ENCODE data around the gene MYH9.

The MYH9 gene

DNA sequence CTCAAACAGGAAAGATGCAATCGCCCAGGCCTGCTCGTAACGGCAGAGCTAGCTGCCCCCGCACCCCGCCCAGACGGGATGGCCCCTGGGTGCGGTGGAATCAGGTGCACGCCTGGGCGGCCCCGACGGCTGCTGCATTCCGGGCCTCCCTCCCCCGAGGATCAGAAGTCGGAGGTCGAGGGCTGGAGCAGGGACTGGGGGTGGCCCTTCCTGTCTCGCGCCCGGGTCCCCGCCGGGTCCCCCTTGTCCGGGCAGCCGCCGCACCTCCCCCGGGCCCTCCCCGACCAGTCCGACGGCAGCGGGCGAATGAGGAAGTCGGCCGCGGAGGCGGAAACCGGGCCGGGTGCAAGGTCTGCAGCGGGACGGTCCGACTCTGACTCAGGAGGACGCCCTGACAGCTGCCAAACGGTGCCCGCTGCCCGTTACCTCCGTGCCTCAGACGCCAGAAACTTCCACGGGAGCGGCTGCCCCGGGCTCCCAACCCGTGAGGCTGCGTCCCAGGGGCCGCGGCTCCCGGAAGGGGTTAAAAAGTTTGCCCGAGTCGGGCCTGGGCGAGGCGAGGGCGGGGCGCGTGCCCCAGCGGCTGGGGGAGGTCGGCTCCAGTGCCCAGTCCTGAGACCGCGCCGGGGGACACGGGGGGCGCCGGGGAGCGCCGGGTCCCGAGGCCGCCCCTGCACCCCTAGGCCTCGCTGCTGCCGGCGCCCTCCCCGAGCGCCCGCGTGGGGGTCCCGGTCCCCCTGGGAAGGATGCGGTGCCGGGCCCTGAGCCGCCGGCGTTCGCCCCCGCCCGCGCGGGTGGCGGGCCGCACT, 663 bp downstream of the MYH9 start:
- in situ Hi-C loops (cut with MboI; ENCODE audit: low sequenced_read_pairs), result no loop called here

DNA sequence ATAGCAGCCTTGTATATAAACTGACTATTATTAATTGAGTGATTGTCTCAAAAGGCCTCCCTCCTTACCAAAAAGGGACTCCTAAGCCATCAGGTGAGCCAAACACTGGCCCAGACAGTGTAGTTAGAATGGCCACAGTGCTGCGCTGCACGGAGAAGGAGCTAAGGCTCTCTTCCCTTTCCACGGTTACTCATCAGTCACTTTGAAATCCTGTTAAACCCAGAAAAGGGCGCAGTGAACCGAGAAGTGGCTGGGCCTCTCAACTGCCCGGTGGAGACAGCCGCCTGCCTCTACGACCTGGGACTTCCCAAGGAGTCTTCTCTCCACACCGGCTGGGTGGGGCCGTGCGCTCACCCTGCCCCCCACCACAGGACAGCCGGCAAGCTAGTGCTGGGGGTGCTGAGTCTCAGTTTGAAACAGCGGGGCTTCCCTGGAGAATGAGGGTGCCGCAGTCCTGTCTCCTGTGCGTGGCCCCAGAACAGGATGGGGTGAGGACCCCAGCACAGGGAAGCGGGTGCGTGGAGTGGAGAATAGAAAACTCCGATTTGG, 1.3 kb downstream of the MYH9 start:
- in situ Hi-C loops (cut with MboI; ENCODE audit: low sequenced_read_pairs), result no loop called here

DNA sequence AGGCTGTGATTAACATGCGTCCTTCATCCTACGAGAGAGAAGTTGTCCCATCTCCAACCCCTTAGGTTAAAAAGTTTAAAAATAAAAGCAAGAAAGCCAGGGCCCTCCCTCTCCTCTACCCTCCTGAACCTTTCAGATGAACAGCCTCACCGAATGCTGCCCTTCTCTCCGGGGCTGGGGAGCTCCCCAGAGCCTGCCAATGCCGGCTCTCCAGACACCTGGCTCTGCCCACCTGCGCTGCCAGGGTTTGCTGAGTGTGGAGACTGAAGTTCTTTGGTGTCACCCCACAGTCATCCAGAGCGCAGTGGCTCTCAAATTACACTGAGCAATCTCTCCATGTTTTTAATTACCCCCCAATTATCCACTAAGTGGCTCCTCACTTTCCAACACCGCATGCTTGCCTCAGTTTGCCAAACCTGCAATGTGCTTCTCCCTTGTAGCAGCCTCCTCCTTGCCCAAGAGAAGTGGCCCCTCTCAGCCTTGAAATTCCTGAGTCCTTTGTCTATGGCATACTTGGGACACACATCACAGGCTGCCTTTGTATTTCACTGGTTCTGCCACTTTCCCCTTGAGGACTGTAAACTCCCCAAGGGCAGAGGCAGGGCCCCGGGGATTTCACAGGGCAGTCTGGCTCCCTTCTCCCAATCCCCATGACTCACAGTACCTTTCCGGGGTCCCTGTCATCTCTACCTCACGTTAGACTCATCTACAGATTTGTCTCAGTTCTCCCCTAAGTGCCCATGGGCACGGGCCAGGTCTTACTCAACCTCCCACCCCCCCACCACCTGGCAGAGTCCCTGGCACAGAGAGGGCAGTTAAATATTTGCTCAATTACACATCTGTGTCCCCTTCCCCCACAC, 2.0 kb downstream of the MYH9 start:
- in situ Hi-C loops (cut with MboI; ENCODE audit: low sequenced_read_pairs), result no loop called here

DNA sequence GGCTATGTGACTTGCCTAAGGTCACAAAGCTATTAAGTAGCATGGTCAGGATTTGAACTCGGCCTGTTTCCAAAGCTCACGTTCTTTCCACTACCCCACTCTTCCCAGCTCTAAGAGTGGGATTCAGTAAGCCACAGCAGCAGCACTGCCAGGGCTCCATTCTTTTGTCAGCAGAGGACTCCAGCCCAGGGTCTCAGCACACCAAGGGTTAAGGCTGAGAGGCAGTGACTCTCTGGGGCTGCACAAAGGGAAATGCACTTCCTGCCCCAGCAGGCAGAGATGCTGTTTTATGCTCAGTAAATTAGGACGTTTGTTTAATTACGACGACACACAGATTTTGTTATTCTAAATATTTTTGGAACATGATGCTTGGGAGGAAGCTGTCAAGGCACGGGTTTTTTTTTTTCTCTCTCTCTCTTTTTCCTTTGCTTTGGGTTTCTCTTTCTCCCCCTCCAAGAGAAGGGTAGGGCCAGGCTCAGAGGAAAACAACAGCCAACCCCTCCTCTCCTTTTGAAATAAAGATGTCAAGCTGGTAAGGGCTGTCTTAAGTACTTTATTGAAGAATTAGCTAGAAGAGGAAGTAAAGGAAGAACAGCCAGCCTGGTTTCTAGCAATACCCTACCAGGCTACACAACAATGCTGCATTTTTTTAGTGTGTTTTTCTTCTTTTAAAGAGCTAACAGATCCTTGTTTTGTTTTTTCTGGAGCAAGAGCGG, 2.8 kb downstream of the MYH9 start:
- in situ Hi-C loops (cut with MboI; ENCODE audit: low sequenced_read_pairs), result no loop called here

DNA sequence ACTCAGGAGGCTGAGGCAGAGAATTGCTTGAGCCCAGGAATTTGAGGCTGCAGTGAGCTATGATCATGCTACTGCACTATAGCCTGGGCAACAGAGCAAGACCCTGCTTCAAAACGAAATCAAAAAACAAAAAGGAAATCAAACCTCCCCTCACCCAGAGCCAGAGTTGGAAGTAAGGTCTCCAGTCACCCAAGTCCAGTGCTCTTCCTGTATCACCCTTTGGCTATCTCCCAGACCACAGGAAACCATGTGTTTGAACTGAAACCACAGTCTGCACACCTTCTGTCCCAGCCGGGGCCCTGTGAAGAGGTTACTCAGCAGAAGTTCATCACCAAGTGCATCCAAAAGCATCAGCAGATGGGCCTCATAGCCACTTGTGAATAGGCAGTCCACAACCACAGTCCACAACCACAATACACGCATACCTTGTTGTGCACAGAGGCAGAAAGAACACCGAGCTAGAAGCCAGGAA, 4.6 kb downstream of the MYH9 start:
- in situ Hi-C loops (cut with MboI; ENCODE audit: low sequenced_read_pairs), result no loop called here

DNA sequence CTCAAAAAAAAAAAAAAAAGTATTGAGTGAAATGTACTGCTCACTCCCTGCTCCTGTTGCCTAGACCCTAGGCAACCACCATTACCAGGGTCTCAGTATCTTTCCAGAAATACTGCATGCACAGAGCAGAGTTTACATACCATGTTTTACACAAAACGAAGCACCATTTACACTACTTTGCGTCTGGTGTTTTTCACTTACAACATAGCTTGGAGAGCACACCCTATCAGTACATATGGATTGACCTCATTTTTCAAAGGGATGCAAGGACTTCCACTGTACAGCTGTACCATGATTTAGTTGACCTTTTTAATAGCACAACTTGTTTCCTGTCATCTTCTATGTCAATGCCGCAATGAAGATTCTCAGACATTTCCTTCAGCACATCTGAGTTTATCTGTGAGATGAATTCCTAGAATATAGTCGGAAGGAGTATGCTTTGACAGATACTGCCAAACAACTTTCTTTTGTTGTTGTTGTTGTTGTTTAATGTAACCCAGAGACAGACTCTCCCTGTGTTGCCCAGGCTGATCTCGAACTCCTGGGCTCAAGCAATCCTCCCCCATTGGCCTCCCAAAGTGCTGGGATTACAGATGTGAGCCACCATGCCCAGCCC, 6.1 kb downstream of the MYH9 start:
- in situ Hi-C loops (cut with MboI; ENCODE audit: low sequenced_read_pairs), result no loop called here

DNA sequence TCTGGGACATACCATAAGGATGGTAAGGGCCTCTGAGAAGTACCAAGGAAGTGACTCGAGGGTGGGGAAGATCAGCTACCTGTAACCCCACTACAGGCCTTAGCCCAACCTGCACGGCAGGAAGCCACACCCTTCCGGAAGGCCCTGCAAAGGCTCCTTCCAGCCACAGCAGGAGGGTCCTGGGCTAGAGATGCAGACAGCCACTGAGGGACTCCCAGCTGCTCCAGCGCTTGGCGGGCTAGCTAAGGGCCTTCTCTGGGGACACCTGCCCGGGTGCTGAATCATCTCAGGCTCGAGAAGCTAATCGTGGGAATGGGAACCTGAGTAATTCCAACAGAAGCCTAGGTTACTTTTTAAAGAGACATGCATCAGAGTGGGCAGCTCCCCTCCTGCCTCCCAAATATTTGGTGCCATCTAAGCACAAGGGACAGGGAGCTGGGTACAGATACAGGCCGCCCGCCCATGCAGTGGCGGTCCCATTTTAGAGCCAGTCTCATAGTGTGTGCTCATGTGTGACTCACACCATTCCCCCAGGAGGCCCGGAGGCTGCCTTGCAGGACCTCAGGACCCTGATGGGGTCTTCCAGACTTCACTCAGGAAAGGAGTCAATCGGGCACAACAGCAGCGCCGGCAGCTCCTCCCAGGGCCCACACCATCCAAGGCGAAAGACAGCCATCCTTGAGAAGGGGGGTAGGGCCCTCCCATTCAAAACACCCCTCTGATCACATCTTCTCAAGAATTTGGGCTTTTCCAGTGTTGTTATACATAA, 8.0 kb downstream of the MYH9 start:
- in situ Hi-C loops (cut with MboI; ENCODE audit: low sequenced_read_pairs), result no loop called here

DNA sequence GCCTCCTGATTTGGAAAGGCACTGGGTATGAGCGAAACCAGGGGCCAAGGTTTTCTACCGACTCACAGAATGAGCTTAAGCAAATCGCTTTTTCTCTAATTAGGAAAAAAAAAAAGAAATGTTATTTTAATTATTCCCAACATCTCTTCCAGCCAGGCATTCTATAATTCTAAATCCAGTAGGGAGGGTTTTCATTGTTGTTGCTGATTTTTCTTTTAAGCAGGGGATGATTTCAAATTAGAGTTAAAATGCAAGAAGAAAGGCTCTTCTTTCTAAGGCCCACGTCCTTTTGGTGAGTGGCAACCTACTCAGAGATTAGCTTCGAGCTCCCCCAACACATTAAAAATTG, 8.9 kb downstream of the MYH9 start:
- in situ Hi-C loops (cut with MboI; ENCODE audit: low sequenced_read_pairs), result no loop called here

DNA sequence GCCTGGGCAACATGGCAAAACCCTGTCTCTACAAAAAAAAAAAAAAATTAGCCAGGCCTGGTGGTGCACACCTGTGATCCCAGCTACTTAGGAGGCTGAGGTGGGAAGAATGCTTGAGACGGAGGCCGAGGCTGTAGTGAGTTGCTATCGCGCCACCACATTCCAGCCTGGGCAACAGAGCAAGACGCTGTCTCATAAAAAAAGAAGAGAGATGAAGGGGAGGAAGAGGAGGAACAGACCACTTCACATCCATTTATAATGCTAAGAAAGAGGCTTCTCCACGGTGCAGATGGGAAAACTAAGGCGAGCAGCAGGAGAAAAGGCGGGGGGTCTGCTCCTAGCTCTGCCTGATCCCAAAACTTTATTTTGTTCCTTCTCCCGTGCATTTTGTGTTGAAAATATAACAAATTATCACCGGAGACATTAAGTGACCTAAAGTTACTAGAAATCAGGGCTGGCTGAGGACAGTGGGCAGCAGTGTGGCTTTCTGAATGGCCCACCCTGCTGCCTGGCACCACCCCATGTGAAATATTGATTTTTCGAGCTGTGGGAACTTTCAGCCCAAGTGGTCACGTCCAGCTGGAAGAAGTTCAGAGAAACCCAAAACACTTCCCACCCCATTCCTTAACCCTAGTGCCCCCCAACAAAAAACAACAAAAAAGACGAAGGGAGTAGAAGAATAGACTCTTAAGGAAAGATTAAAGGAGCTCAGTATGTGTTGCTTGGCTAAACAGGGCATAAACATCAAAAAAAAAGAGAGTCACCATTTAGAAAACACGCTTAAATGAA, 9.5 kb downstream of the MYH9 start:
- in situ Hi-C loops (cut with MboI; ENCODE audit: low sequenced_read_pairs), result no loop called here

DNA sequence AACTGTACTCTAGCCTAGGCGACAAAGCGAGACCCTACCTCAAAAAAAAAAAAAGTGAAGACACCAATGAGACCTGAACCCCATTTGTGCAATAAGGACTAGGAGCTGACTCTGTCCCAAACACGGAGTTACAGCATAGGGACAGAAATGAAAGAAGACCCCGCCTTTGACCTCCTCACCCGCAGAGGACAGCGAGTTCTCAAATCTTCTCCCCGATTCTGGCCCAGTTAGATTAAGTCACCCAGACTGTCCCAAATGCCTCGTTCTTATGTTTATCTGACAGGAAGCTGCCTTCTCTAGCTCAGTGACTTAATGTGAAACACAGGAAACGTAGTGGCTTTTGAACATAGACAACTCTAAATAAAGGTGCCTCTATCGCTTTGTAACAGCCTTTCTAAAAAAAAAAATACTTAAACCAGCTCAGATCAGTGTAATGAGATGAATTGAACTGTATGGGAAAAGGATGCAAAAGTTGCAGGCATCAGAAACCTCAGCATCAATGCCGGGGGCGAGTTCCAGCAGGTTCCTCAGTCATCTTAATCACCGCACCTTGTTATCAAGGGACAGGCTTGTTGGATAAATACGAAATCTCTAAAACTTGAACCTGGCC, 10.6 kb downstream of the MYH9 start:
- in situ Hi-C loops (cut with MboI; ENCODE audit: low sequenced_read_pairs), result no loop called here

DNA sequence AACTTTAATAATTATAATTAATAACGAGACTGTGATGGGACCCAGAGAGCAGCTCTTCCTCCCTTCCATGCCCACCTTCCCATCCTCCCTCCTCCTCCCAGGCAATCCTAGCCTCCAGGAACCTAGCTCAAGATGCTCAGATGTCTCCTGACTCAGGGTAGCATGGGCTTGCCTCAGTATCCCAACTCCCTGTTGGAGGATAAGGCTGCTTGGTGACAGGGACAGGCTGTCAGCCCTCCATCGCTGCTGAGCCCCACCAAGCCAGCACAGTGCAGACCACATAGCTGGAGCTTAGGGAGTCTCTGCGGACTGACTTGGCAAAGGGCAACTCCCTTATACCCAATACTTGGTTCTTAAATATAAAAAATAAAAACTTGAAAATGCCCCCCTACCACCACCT, 11.5 kb downstream of the MYH9 start:
- in situ Hi-C loops (cut with MboI; ENCODE audit: low sequenced_read_pairs), result no loop called here

DNA sequence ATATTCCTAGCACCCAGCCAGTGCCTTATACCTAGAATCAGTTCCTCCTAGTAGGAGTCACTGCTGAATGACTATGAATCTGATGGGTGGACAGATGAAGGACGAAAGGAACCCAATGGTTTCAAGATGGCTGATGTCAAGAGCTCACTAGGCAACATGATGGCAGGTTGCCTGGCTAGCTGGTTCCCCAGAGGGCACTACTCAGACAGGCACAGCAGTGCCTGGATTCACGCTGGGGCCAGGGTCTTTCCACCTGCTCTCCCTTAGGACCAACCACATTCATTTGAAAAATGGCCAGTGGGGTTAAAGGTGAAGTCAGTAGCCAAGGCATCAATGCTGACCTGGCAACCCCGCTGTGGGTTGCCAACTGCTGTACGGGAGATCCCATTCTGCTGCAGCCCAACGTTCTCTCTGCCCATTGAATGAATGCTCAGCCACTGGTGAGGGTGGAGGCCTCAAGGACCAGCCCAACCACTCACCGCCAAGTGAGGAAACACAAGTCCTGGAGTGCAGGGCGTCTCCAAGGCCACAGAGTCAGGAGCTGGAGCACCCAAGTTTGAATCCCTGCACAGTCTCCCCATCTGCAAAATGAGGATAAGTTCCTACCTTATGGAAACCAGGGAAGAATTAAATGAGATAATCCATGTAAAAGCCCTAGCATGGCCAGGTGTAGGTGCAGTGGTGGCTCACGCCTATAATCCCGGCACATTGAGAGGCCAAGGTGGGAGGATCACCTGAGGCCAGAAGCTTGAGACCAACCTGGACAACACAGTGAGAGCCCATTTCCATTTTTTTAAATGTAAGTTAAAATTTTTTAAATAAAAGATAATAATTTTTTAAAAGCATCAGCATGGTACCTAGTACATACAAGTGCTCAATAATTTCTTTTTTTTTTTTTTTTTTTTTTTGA, 12.4 kb downstream of the MYH9 start:
- in situ Hi-C loops (cut with MboI; ENCODE audit: low sequenced_read_pairs), result no loop called here

DNA sequence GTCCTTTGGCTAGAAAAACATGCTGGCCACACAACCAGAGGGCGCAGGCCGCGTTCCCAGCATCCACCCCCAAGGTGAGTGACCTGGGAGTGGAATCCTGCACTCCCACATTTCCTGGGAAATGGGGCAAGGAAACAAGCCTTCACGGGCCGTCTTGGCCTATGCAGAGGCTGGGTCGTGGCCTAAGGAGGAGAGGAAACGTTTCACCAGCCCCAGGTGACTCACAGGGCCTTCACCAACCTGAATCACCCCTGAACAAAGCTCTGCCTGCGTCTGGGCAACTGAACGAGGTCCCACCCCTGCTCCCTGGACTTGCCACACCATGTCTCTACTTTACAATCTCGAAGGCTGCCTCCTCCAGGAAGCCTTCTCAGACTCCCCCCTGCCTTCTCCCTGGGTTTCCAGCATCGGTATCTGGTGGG, 13.2 kb downstream of the MYH9 start:
- in situ Hi-C loops (cut with MboI; ENCODE audit: low sequenced_read_pairs), result no loop called here

DNA sequence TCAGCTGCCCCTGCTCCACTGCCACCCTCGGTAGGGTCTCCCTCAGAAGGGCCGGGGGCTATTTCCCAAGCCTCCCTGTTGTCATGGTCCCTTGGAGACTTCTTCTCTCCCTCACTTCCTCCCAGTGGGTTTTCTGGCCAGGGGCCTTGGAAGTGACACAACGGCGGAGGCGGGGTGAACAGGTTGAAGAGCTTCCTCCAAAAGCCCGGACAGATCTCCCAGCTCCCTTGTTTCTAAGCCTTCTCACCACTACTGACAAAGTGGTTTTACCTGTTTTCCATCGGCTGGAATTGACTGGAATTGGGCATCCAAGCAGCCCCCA, 14.5 kb downstream of the MYH9 start:
- in situ Hi-C loops (cut with MboI; ENCODE audit: low sequenced_read_pairs), result no loop called here

DNA sequence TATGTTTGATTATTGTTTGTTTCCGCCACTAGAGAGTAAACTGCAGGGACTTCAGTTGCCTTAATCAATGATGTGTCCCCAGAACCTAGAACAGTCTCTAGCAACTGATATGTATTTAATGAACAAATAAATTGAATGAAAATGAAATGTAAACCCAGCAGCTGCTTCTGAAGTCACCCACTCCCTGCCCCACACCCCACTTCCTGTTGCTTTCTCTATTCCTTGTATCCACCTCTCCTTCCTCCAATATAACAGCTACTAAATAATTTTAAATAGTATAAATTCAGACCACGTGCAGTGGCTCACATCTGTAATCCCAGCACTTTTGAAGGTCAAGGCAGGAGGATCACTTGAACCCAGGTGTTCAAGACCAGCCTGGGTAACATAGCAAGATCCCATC, 15.8 kb downstream of the MYH9 start:
- in situ Hi-C loops (cut with MboI; ENCODE audit: low sequenced_read_pairs), result no loop called here

DNA sequence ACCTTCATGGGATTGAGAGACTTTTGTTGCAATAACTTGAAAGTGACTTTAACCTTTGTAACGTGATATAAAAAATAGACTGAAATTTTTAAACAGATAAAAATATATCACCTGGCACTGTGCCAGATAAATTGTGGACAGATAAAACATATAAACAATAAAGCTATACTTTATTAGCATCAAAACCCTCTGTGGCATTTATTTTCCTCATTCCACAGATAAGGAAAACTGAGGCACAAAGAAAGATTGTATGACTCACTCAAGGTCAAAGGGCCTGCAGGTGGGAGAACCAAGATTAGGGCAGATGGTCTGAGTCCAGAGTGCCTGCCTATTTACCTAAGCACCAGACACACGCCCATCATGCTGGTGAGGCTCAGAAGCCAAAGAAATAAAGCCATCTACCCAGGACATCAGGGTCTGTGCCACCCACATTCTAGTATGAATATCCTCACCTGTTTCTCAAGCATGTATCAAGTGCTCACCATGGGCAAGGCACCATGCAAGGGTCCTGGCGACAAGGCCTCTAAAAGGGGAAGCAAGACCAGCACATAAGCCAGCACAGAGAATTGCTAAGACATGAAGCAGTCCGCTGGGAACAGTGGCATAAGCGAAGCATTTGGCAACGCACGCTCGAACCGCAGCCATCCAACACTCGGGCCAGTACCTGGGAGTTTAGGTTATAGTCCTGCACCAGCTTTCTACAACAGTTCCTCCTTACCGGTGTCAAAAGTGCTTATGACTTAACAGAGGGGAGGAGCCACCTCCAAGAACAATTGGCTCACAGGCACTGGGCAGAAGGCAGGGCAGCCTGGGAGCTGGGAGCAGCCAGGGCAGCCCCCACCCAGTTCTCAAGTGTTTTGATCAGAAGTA, 17.6 kb downstream of the MYH9 start:
- in situ Hi-C loops (cut with MboI; ENCODE audit: low sequenced_read_pairs), result no loop called here

Data from HL-60/S4 treated with retinoic acid at 250 ng/mL for 4 days and 3 days (cell line).